K562 (cell line): ENCODE results near the gene RASD2. TPM values are rescaled to one million over a fixed set of nuclear protein-coding genes. Genes with fewer than 3 reads are reported as not detected.
A peak's percentile ranks its signal among the peaks of the same experiment; 100 is the strongest.

Experiments
- BCL6 ChIP-seq: fragments of 250-450 bp; sonication (Bioruptor Pico); IDR thresholded peaks from 2 replicates; pipeline ENCODE4 v1.4.0; 2020
- CAMTA2 ChIP-seq: fragments of 250-450 bp; sonication (Bioruptor Pico); conservative IDR thresholded peaks from 2 replicates; pipeline ENCODE4 v1.5.1; 2022
- CCNT2 ChIP-seq: IDR thresholded peaks from 2 replicates; pipeline ENCODE4 v1.6.1; 2011; ENCODE audit warnings: borderline replicate concordance, low read depth, mild to moderate bottlenecking, moderate library complexity, mixed read lengths, low read length; ENCODE audit not compliant: insufficient read length; ENCODE audit errors: extremely low read depth
- DIDO1 ChIP-seq: fragments of 450-650 bp; IDR thresholded peaks from 2 replicates; pipeline ENCODE4 v1.6.1; 2016; ENCODE audit warnings: low read depth, missing biosample characterization, missing genetic modification characterization
- EGR1 ChIP-seq: fragments of 450-650 bp; conservative IDR thresholded peaks from 2 replicates; pipeline ENCODE4 v1.6.1; 2017; ENCODE audit warnings: mild to moderate bottlenecking
- ETS2 ChIP-seq: IDR thresholded peaks from 2 replicates; pipeline ENCODE4 v1.6.1; 2016; ENCODE audit warnings: borderline replicate concordance, missing genetic modification characterization, mild to moderate bottlenecking, moderate library complexity, missing compliant biosample characterization; ENCODE audit not compliant: poor library complexity, severe bottlenecking
- EWSR1 ChIP-seq: fragments of 450-650 bp; IDR thresholded peaks from 2 replicates; pipeline ENCODE4 v1.6.1; 2018; ENCODE audit warnings: borderline replicate concordance, mild to moderate bottlenecking, low read depth, moderate library complexity; ENCODE audit not compliant: partially characterized antibody
- FOSL1 ChIP-seq: fragments of 200-800 bp; sonication (Bioruptor generic); conservative IDR thresholded peaks from 2 replicates; pipeline ENCODE4 v1.6.1; 2016; ENCODE audit warnings: missing genetic modification characterization, missing compliant biosample characterization
- HLTF ChIP-seq: fragments of 450-650 bp; IDR thresholded peaks from 2 replicates; pipeline ENCODE4 v1.6.1; 2016
- KAT2B ChIP-seq: IDR thresholded peaks from one replicate; pipeline ENCODE4 v1.6.1; 2012; ENCODE audit warnings: low read depth, mild to moderate bottlenecking, control low read depth, inconsistent platforms, low read length, moderate library complexity
- KLF1 ChIP-seq: fragments of 450-650 bp; IDR thresholded peaks from 2 replicates; pipeline ENCODE4 v1.6.1; 2016; ENCODE audit warnings: missing genetic modification characterization, missing compliant biosample characterization
- MCM3 ChIP-seq: fragments of 450-650 bp; IDR thresholded peaks from 2 replicates; pipeline ENCODE4 v1.6.1; 2016
- NKRF ChIP-seq: fragments of 450-650 bp; IDR thresholded peaks from 2 replicates; pipeline ENCODE4 v1.6.1; 2016; ENCODE audit warnings: borderline replicate concordance
- RFX1 ChIP-seq: fragments of 450-650 bp; IDR thresholded peaks from 2 replicates; pipeline ENCODE4 v1.6.1; 2016; ENCODE audit warnings: mild to moderate bottlenecking, moderate library complexity
- SMARCA5 ChIP-seq: fragments of 450-650 bp; IDR thresholded peaks from 2 replicates; pipeline ENCODE4 v1.6.1; 2016
- SPI1 ChIP-seq: IDR thresholded peaks from 2 replicates; pipeline ENCODE4 v1.6.1; 2011; ENCODE audit warnings: low read depth, low read length, control low read depth, borderline replicate concordance
- ZNF140 ChIP-seq: fragments of 250-450 bp; sonication (Bioruptor Pico); IDR thresholded peaks from 2 replicates; pipeline ENCODE4 v1.8.0; 2021; ENCODE audit warnings: moderate library complexity, mild to moderate bottlenecking, inconsistent platforms
- ZNF224 ChIP-seq: sonication (generic); formaldehyde crosslinking; IDR thresholded peaks from 2 replicates; pipeline ENCODE4 v1.8.0; 2022; ENCODE audit warnings: mild to moderate bottlenecking, missing genetic modification reagents
- ZNF586 ChIP-seq: fragments of 450-650 bp; formaldehyde crosslinking; conservative IDR thresholded peaks from 2 replicates; pipeline ENCODE4 v1.4.0; 2020; ENCODE audit warnings: mild to moderate bottlenecking, moderate library complexity
- ZNF717 ChIP-seq: fragments of 250-450 bp; sonication (Bioruptor Pico); IDR thresholded peaks from 2 replicates; pipeline ENCODE4 v1.5.0; 2021
- polyA plus RNA-seq, 8 experiments: library from polyadenylated mRNA; depleted of rRNA in 4 of 8; stranded (reverse) in 5 of 8; unstranded in 3 of 8; fragments of >200 nt; fragmentation: Nextera tagmentation in 2 of 8; fragmentation: Illumina TruSeq in 1 of 8; extraction: Ambion mirVana in 2 of 8; extraction: Trizol in 1 of 8; gene quantifications; 2 replicates each; pipeline versions ENCODE4 v1.2.1 to v1.2.3, GENCODE V29; 2011 to 2014; ENCODE audit warnings: inconsistent platforms in 1 of 8, missing spikeins in 1 of 8
- total RNA-seq, 7 experiments: library from RNA; depleted of rRNA in 6 of 7; stranded (reverse); fragments of >200 nt in 6 of 7; fragmentation: Illumina TruSeq in 2 of 7; extraction: Trizol in 2 of 7; gene quantifications; 2 replicates each; pipeline versions ENCODE4 v1.2.1 to v1.2.3, GENCODE V29; 2011 to 2021; ENCODE audit warnings: low replicate concordance in 1 of 7
- TF ChIP-seq, protein P1 (sequence below): sonication (generic); formaldehyde crosslinking; IDR thresholded peaks from 2 replicates; pipeline ENCODE4 v1.8.0; 2022; ENCODE audit warnings: mild to moderate bottlenecking, missing genetic modification reagents
- TF ChIP-seq, protein P2 (sequence below): fragments of 450-650 bp; IDR thresholded peaks from 2 replicates; pipeline ENCODE4 v1.6.1; 2016

RASD2 gene
- total and polyA plus RNA-seq, 9 of the 15 experiments (the other 6 are each of a cell fraction or from before 2014, with no cell fraction given), result 0.05 TPM; not detected in 8

- TF ChIP-seq, protein P1, sequence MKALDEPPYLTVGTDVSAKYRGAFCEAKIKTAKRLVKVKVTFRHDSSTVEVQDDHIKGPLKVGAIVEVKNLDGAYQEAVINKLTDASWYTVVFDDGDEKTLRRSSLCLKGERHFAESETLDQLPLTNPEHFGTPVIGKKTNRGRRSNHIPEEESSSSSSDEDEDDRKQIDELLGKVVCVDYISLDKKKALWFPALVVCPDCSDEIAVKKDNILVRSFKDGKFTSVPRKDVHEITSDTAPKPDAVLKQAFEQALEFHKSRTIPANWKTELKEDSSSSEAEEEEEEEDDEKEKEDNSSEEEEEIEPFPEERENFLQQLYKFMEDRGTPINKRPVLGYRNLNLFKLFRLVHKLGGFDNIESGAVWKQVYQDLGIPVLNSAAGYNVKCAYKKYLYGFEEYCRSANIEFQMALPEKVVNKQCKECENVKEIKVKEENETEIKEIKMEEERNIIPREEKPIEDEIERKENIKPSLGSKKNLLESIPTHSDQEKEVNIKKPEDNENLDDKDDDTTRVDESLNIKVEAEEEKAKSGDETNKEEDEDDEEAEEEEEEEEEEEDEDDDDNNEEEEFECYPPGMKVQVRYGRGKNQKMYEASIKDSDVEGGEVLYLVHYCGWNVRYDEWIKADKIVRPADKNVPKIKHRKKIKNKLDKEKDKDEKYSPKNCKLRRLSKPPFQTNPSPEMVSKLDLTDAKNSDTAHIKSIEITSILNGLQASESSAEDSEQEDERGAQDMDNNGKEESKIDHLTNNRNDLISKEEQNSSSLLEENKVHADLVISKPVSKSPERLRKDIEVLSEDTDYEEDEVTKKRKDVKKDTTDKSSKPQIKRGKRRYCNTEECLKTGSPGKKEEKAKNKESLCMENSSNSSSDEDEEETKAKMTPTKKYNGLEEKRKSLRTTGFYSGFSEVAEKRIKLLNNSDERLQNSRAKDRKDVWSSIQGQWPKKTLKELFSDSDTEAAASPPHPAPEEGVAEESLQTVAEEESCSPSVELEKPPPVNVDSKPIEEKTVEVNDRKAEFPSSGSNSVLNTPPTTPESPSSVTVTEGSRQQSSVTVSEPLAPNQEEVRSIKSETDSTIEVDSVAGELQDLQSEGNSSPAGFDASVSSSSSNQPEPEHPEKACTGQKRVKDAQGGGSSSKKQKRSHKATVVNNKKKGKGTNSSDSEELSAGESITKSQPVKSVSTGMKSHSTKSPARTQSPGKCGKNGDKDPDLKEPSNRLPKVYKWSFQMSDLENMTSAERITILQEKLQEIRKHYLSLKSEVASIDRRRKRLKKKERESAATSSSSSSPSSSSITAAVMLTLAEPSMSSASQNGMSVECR (CRISPR knock-in tag), result no peak
- TF ChIP-seq NKRF, result no peak
- no peak for TF ChIP-seq CAMTA2 (CRISPR knock-in tag)
- TF ChIP-seq ZNF140 (CRISPR knock-in tag), result no peak
- no peak for TF ChIP-seq RFX1
- no peak for TF ChIP-seq MCM3
- TF ChIP-seq KAT2B, result no peak
- 0 out of 2 replicates have a peak, but pooled peaks have one; percentile 21 for TF ChIP-seq FOSL1 (tag)
- TF ChIP-seq ZNF224 (CRISPR knock-in tag), result no peak
- TF ChIP-seq EGR1, result no peak; the same call in 1 of the 2 replicates
- no peak for TF ChIP-seq ETS2
- no peak for TF ChIP-seq DIDO1 (tag)
- TF ChIP-seq ZNF586, result no peak
- TF ChIP-seq ZNF717, result no peak
- TF ChIP-seq SMARCA5, result no peak
- TF ChIP-seq HLTF, result no peak
- TF ChIP-seq BCL6 (CRISPR knock-in tag), result no peak
- TF ChIP-seq EWSR1, result no peak
- TF ChIP-seq, protein P2, sequence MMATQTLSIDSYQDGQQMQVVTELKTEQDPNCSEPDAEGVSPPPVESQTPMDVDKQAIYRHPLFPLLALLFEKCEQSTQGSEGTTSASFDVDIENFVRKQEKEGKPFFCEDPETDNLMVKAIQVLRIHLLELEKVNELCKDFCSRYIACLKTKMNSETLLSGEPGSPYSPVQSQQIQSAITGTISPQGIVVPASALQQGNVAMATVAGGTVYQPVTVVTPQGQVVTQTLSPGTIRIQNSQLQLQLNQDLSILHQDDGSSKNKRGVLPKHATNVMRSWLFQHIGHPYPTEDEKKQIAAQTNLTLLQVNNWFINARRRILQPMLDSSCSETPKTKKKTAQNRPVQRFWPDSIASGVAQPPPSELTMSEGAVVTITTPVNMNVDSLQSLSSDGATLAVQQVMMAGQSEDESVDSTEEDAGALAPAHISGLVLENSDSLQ, result no peak
- TF ChIP-seq KLF1 (tag), result no peak
- TF ChIP-seq SPI1, result no peak
- TF ChIP-seq CCNT2, result peak; percentile 86
Observed at GRCh38 chr22:35521358-35522224, 19.0 kb upstream of the RASD2 start (continued).
